A204.1 (cell line): ENCODE results near the gene ZNF419.
"Not testable (repeated sequence)": the region's sequence is repeated elsewhere in the genome, so short reads cannot be mapped to it uniquely, and the experiment has no call there.

Experiments used
- FAIRE-seq: peaks from 2 replicates; lab custom pipeline; 2012; peaks lifted over from hg19 to GRCh38; lab: Jason Lieb, UNC

ZNF419 gene

GRCh38 chr19:57487477-57488298 lies at the start of gene ZNF419:
Gene ZNF419 (plus strand): TSS chr19:57487750. CDS start chr19:57487951, 201 bp downstream.
- FAIRE-seq = peak; percentile 92

DNA sequence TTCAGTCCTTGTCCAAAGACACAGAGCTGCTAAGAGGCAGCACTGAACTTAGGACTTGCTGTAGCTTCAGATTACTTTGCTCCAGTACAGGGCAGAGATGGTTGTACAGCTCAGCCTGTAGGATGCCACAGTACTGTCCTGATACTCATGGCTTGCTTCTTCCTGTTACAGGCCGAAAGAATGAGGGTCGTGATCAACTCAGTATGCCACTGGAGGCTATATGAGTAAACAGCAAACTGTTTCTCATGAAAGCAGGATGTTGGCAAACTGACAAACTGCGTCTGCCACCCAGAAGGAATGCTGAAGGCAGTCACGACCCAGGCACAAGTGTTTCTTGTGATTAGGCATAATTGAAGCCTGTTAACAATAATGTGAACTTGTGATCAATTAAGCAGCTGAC lies 49.6 kb upstream of the ZNF419 start:
- no peak for FAIRE-seq

DNA sequence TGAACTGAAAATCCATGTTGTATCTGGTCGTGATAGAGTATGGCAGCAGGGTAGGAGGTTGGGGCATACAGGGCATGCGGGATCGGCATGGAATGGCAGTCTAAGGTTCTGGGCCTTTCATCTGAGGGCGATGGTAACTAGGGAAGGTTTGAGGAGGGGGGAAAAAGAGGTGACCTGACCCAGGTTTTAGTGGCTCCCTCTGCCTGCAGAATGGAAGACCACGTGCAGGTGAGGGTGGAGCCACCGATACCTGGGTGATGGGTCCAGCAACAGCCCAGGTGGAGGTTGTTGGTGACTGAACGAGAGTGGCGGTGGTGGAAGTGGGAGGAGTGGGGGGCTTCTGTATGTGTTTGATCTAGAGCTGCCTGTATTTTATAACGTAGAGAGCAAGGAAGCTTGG lies 48.6 kb upstream of the ZNF419 start:
- FAIRE-seq = no peak

DNA sequence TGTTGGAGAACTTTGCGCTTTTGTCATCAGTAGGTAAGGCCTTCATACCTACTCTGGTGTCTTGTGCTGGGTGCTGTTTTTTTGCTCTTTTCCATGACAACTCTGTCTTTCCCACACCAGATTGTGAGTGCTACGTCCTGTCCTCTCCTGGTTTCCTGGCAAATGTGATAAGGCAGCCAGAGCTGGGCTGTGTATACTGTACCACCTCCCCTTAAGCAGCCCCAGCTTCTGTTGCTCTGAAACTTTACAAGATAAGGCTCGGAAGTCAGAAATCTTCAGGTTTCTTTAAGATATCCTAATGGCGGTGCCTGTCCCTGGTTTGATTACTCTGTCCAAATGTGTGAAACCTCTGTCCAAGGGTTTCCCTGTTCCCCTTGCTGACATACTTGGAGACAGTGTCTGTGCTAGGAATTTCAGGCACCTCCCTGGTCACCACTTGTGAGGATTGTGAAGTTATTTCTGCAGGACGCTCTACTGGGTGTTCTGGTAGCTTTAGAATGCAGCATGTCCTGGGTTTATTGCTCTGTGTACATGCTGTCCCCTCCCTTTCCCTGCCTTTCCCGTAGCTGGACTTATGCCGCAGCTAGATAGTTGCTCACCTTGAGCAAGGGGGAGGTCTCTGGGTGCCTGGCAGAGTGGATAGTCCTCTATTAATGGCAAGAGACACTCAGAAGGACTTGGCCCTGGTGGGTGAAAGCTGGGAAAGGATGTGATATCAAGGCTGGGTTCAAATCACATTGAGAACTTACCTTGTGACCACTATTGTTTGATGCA lies 45.4 kb upstream of the ZNF419 start:
- no peak for FAIRE-seq

GRCh38 chr19:57443121-57443696 lies 44.3 kb upstream of the ZNF419 start:
- no peak for FAIRE-seq

DNA sequence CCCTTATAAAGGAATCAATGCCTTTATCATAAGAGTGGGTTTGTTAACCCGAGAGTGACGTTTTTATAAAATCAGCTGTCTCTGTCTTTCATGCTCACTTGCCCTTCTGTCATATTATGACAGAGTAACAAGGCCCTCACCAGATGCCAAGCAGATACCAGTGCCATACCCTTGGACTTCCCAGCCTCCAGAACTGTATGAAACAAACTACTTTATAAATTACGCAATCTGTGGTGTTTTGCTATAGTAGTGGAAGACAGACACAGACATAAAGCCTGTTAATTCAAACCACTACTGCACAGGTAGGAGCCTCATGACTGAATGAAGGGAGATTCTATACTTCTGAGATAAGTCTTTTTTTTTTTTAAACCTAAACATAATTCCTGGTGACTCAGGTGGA lies 35.2 kb upstream of the ZNF419 start:
- no peak for FAIRE-seq

DNA sequence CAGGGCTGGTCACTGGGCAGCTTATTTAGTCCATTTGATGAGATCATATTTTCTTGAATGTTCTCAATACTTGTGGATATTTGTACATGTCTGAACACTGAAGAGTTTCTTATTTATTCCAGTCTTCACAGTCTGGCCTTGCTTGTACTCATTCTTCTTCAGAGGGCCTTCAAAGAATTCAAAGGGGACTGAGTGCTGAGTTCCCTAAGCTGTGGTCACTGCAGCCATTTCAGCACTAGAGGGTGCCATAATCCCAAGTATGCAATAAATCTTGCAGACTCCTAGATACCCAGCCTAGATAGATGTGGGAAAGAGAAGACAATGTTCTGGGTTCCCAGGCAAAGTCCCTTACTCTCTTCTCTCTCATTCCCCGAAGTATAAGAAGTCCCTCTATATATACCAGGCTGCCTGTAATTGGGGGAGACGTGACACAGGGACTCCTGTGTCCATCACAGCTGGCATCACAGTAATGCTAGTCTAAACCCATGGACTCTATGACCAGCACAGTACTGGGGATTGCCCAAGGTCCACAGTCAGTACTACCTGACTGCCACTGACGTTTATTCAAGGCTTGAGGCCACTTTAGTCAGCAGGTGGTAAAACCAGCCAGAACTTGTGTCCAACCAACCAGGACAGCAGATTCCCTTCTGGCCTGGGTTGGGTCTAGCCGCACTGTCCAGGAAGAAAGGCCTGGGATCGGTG lies 21.7 kb upstream of the ZNF419 start:
- peak; percentile 63 for FAIRE-seq

GRCh38 chr19:57466489-57466888 lies 21.1 kb upstream of the ZNF419 start:
- FAIRE-seq = no peak

- FAIRE-seq = no peak
Measured at GRCh38 chr19:57473646-57474045, 13.9 kb upstream of the ZNF419 start.

DNA sequence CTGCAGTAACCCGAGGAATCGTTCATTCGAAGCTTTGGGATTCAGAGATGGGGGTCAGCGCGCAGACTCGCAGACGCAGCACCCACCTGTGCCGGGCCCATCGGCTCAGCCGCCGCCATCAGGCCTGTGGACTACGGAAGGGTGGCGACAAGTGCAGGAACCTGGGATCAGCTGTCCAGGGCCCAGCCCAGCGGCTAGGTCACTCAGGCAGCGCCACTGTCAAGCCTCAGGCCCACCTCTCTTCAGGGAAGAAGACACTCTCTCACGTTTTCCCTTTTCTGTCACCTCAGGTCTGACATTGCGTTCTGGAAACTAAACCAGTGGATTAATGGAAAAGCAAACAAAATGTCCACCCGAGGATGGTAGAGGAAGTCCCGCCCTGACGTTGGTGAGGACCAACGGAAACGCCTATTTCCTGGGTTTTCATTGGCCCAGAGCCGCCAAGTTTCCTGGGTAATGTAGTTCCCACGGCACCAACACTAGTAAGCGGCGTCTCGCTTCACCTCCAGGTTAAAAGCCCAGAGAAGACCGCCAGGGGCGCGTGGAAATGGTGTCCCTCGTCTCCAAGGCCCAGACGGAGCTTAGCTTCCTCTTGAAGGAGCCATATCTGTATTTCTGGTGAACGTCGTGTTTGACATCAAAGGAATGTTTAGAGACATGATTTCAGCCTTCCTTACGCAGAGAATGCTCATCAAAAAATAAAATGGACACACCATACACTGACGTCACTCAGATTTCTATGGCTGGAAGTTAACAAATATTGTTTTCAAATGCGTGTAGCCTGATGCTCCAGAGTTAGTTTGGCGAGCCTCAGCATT lies 10.2 kb upstream of the ZNF419 start, which contains the start of gene ZNF772:
Gene ZNF772 (minus strand): TSS at position 376 of the 818 bp plus-strand sequence. CDS start 257 bp downstream, at position 119.
- FAIRE-seq = peak; percentile 60

- FAIRE-seq = not testable (repeated sequence)
Measured at GRCh38 chr19:57488299-57488644, 722 bp downstream of the ZNF419 start.

DNA sequence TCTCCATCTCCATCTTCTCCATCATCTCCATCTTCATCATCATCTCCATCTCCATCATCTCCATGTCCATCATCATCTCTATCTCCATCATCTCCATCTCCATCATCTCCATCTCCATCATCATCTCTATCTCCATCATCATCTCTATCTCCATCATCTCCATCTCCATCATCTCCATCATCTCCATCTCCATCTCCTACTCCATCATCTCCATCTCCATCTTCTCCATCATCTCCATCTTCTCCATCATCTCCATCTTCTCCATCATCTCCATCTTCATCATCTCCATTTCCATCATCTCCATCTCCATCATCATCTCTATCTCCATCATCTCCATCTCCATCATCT lies 11.8 kb downstream of the ZNF419 start:
- FAIRE-seq = not testable (repeated sequence)

DNA sequence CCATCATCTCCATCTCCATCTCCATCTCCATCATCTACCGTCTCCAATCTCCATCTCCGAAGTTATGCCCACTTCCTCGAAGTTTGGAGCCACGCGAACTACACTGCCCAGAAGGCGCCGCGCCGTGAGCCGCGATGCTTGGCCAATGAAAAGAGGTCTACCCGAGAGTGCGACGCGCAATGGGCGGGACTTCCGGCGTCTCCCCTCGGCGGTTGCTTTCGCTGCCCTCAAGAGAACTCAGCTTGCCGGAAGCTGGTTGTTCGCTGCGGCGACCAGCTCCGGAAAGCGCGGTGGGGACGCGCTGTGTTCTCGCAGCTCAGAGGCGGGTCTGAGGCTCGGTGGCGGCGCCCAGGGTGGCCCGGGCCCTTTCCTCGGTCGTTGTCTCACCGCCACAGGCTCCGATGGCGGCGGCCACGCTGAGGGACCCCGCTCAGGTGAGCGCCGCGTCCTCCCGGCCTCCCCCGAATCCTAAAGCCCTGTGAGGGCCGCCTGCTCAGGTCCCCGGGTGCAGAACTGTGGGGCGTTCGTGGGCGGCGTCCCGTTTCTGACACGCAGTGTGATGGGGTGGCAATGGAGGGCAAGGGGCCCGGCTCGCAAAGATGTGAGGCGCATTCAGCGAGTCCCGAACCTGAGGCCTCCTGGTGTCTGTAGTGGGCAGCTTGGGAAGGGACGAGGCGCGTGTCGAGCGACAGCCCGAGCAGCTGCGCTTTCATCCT lies 12.3 kb downstream of the ZNF419 start, which contains the start of gene ZNF773:
Gene ZNF773 (plus strand): TSS at position 259 of the 716 bp plus-strand sequence. CDS start 143 bp downstream, at position 402.
- FAIRE-seq = peak; percentile 67

- FAIRE-seq = not testable (repeated sequence)
Measured at GRCh38 chr19:57500400-57500799, 12.8 kb downstream of the ZNF419 start.

GRCh38 chr19:57506163-57506562 lies 18.6 kb downstream of the ZNF419 start:
- no peak for FAIRE-seq

DNA sequence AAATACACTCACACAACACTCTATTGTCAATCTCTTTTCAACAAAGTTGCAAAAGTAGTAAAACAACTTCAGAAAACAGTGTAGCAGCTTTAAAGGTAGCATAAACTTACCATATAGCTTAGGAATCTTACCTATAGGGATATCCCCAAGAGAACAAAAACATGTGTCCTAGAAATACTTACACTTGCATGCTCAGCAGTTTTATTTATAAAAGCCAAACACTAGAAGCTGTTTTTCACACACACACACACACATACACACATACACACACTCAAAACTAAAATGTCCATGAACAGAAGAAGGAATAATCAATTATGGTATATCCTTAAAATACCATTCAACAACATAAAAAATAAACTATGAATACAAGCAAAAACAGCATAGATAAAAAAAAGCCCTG lies 23.9 kb downstream of the ZNF419 start:
- FAIRE-seq = no peak

- FAIRE-seq = no peak
Measured at GRCh38 chr19:57512845-57513244, 25.3 kb downstream of the ZNF419 start.

- no peak for FAIRE-seq
Measured at GRCh38 chr19:57515255-57515654, 27.7 kb downstream of the ZNF419 start.

- FAIRE-seq = not testable (repeated sequence)
Measured at GRCh38 chr19:57518021-57518420, 30.5 kb downstream of the ZNF419 start.

- peak; percentile 96 for FAIRE-seq
Measured at GRCh38 chr19:57527136-57527881, 39.8 kb downstream of the ZNF419 start, which contains the start of gene ZNF549. Gene ZNF549 (plus strand): TSS chr19:57527356. CDS start chr19:57527574, 218 bp downstream.
